Epidermal melanocyte (primary cell): ENCODE results near the gene PTPRD.
"Not testable (repeated sequence)": the region's sequence is repeated elsewhere in the genome, so short reads cannot be mapped to it uniquely, and the experiment has no call there.

ENCODE experiments used
- DNase-seq: peaks from one replicate; pipeline ENCODE4 v3.0.0; 2011; ENCODE audit warnings: low spot score; ENCODE audit not compliant: insufficient read length

Gene PTPRD

DNA sequence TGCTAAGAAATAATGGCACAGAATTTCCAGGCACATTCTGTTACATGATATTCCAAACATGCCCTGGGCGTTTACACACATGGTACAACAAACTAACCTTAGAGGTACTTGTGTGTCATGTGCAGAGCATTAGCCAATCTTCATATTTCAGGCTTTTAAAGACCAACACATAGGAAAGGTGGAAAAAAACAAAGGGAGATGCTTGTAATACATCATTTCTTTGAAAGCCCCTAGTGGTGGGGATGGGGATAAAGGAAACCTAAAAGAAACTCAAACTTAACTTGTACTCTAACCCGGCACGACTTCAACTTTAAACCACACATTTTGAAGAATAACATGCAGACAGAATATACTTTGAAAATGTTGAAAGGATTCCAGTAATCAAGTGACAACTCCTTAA, 133.6 kb downstream of the PTPRD start:
- DNase-seq = no peak

DNA sequence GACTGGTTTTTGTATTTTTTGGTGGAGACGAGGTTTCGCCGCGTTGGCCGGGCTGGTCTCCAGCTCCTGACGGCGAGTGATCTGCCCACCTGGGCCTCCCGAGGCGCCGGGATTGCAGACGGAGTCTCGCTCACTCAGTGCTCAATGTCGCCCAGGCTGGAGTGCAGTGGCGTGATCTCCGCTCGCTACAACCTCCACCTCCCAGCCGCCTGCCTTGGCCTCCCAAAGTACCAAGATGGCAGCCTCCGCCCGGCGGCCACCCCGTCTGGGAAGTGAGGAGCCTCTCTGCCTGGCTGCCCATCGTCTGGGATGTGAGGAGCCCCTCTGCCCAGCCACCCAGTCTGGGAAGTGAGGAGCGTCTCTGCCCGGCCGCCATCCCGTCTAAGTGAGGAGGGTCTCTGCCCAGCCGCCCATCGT, 163.6 kb downstream of the PTPRD start:
- DNase-seq = not testable (repeated sequence)

DNA sequence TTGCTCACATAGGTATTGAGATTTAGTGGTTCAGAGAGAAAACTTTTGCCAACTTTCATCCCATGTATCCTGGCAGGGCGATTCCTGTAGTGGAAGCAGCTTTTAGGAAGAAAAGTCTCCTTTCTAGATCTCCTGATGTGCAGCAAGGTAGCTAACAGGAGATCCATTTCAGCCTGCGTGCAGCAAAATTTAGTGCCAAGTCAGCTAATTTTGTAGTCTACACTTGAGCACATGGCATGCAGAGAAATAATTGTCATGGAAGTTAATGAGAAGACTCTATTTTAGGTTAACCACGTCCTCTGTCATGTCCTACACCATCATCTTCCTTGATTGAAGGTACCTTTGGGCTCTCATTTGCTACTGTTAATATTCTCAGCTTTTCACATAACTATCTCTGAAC, 165.8 kb downstream of the PTPRD start:
- no peak for DNase-seq

DNA sequence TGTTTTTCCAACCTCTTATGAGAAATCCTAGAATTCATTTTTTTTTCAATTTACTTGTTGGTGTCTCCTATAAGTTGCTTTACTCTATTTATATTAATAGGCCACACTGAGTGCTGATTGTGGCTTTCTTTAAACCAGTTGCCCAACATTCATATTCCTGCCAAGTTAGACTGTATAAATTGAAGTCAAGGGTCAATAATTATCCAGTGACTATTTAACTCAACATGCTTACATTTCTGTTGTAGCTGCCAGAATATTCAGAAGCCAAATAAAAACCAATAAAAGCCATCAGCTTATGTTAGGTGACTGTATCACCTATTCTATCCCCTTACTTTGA, 169.0 kb downstream of the PTPRD start:
- DNase-seq = no peak

DNA sequence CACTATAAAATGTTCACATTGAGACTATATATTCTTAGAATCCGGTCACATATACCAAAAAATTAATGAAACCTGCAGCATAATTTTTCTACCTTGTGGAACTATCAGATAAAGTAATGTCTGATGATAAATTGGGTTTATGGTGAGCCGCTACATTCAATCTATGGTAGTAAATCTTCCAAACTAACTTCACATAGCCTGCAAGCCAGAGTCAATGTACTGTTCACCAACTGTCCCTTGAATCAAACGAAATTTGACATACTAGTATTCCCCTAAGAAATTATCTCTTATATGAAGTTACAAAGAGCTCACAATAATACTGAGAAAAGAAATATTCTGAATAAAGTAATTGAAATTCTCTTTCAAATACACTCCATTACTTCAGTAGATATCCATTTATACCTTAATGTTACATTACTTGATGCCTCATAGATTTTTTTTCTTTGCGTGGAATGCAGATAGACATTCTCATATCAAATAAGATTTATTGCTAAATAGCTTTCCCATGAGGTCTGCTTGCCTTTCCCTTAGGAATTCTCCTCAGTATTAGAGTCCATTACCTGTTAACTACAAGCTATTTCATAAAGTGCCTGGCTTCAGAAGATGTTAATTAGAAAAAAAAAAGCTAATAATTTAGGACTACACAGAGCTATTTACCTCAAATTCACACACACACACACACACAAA, 169.5 kb downstream of the PTPRD start:
- DNase-seq = no peak

DNA sequence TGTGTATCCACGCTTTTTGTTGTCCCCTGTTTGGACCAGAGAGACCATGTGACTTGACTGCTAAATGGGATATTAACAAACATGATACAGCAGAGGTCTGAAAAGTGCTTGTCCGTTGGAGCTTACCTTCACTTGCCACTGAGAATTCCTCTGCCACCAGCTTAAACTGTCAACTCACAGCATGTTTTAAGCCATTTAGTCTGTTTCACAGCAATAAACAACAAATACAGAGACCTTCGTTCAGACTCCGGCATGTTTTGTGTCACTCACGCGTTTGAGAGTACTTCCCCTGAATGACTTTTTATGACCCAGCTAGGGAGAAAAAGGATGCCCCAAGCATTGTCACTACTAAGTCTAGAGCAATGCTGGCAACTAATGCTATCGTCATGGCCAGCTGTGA, 173.8 kb downstream of the PTPRD start:
- no peak for DNase-seq

DNA sequence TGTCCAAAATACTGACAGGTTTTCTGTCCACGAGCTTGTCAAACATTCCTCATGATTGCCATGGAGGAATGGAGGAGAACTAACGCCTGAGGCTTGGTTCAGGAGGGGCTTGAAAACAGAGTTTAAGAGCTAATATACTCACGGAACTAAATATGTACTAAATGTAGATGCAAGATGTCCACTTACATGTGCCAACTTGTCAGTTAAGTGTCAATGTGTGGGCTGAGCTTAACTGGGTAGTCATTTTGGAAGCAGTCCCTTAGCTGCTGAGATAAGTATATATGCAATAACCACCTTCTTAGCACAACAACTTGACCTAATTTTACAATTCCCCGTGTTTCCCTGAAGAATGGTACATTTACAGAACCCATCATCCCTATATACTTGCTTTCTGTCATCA, 176.0 kb downstream of the PTPRD start:
- DNase-seq = no peak

DNA sequence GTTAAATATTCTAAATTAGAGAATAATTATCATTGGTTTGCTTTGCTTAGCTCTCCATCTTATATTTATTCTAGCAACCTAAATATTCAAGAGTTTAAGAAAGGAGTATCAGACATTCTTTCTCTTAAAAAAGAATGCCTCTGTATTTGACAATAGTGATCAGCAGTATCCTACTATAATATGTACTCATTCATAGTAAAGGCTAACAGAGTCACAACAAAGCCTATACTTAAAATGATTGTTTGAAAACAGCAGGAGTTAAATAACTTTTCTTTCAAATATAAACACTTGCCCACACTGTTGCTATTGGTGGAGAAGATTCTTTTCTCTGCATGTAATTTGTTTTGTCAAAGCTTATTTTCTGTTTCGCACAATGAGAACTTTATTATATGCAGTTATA, 178.4 kb downstream of the PTPRD start:
- no peak for DNase-seq

DNA sequence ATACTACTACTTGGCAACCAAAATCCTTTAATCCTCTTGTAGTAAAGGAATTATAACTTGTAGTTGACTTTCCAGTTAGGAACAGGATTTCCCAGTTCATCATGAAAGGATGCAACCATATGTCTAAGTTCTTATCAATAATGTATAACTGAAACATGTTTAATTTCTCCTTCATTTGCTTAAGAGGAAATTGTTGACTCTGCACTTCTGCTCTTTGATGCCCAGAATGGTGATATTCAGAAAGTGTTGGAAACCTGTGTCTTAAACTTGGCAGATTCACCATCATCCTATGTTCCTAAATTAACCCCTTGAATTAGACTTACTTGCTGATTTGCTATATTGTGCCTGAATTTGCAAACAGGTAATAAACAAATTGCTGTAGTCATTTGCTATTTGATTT, 201.5 kb downstream of the PTPRD start:
- no peak for DNase-seq

DNA sequence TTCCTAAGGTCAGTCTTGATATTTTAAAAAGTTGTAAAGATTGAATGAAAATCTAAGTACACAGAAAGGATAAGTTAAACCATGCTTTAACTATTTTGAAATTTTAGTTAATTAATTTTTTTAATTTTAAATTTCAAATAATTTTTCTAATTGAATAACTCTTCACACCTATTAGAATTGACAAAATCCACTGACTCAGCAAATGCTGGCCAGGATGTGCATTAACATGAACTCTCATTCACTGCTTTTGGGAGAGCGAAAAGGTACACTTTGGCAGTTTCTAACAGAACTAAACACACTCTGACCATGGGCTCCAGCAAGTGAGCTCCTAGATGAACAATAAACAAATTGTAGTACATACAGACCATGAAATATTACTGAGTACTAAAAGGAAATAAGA, 209.5 kb downstream of the PTPRD start:
- no peak for DNase-seq

DNA sequence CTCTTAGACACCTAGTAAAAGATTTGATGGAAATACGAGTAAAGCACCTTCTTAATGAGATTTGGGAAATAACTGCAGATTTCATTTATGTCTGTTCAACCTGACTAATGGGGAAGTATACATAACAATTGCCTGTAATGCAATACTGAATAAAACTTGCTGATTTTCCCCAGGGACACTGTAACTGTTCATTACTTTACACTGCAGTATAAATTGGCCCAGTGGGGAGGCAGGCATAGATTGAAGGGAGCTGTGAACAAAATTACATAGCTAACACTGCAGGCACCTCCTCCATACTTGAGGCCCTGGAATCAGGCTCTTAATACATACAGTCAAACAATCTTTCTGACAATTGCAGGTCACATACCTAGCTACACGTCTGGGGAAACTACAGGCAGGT, 216.2 kb downstream of the PTPRD start:
- DNase-seq = no peak

DNA sequence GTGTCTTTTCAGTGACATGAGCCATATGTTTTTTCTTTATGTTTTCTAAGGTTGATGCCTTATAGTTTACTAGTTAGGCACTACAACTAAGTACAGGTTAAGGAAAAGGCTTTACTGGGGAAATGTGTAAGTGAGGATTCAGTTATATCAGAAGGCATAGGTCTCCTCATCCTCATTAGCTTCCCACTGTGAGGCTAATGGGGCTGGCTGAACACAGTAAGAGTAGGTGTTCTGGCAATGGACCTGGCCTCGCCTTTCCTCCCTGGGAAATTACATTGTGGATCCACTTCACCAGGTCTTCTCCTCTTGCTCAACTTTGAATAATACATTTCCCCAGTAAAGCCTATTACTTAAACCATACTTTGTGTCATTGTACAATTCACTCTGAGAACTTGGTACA, 225.5 kb downstream of the PTPRD start:
- DNase-seq = no peak

DNA sequence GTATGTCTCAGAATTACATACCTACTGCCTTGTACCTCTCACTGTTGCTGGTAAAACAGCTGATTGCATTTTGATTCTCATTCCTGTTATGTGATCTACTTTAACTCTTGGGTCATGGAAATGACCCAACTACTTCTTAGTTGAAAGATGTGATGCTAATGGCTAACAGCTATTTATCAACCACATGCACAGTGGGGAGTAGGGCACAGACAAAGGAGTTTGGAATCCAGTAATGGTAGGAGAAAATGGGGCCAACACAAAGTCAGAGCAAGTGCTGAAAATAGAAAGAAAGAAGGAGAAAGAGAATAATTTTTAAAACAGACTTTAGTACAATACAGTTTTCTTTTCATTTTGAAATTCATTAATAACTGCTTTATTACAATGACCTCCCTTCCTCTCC, 241.0 kb downstream of the PTPRD start:
- no peak for DNase-seq

DNA sequence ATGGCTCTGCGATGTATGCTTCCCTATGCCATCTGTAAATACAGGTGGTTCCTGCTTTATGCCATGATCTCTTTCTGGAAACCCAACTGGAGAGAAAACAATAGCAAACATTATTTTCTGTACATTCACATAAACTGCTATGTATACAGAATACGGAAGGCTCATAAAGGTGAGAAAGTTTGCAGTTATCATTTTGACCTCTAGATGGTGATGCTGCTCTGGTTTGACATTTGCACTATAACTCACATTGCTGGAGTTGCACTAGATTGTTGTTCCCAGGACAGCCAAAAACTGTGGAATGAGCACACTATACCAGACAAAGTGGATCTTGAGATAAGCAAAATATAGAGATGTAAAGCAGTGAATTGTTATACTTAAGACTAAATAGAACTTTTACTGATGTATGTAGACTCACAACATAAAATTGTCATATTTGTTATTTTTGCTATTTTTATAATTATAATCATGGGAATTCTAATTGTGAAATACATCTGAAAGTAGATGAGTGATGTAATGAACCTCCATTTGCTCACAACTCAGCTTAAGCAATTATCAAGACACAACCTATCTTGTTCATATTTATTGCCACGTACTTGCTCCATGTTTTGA, 246.5 kb downstream of the PTPRD start:
- no peak for DNase-seq

DNA sequence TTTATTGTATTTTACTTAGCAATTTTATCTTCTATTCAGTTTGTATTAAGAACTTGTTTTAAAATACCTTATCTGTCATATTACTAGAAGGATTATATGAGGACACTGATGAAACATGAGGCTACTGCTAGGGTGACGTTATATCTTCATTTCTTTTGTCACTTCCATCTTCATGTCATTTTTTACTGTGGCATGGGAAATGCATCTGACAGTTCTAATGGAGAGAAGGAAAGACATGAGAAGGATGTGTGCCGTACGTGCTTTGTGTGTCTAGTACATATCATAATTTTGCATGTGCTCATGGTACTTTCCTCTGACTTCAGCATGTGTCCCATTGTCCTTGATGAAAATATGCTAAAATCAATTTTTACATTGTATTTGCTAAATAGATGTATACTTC, 258.2 kb downstream of the PTPRD start:
- DNase-seq = no peak

DNA sequence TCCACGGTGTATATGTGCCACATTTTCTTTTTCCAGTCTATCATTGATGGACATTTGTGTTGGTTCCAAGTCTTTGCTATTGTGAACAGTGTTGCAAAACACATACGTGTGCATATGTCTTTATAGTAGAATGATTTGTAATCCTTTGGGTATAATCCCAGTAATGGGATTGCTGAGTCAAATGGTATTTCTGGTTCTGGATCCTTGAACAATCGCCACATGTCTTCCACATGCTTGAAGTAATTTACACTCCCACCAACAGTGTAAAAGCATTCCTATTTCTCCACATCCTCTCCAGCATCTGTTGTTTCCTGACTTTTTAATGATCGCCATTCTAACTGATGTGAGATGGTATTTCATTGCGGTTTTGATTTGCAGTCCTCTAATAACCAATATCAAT, 267.2 kb downstream of the PTPRD start:
- not testable (repeated sequence) for DNase-seq

DNA sequence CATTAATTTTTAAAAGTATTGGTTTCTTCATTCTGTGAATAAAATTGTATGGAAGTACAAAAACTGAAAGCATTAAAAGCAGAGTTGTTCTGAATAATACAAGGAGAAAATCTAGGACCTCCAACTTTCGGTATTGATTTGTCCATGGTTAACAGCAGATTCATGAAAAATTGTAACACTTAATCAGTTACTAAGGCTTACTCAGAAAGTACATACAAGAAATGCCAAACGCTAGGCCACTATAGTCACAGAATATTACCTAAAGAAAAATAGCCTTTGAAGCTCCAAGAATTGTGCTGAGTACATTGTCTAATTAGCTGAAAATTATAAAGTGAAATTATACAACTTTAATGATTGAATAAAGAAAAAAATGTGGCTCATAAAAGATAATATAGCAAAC, 271.7 kb downstream of the PTPRD start:
- DNase-seq = no peak

DNA sequence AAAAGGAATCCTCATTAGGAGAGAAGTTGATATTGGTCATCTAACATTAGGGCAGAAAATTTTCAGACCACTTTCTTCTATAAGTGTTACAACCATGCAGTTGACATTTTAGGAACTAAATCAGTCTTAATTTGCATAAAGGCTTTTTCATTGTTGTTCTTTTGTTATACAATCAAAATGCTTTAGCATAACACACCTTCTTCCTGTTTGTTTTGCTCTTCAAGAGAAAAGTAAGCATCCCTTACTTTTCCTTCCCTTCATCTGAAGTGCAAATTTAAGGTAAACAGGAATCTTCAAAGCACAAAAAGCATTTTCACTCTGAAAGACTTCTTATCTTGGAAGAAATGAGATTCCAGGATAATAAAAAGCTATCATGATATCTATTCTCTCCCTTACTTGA, 273.6 kb downstream of the PTPRD start:
- no peak for DNase-seq

DNA sequence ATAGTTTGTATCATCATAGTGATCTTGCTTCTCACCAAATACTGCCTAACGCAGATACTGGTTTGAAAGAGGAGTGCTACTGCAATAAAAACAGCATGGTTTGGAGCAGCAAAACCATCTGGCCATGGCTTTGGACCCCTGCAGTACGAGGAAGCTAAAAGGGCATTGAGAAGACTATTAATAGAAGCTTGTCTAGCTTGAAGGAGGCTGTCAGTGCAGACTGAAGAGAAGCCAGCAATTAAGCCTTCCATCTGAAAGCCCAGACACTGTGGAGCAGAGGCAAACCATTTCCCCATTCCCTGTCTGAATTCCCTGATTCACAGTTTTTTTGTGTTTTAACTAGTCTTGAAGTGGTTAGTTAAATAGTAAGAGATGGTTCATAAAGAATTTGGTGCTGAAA, 281.6 kb downstream of the PTPRD start:
- no peak for DNase-seq

DNA sequence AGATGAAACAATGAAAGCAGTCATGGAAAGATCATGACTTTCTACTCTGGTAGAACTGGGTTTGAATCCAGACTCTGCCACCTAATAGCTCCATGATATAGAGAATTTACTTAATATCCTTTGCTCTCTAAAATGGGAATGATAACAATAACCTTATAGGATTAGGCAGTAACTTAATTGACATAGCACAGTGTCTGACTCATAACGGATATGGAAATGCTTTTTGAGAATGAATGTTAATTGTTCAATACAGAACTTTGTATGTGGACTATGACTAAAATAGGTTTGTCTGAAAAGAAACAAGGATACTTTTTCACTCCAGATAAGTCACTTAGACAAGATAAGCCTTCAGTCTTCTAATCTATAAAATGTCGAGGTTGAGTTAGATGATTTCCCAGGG, 330.7 kb downstream of the PTPRD start:
- no peak for DNase-seq

DNA sequence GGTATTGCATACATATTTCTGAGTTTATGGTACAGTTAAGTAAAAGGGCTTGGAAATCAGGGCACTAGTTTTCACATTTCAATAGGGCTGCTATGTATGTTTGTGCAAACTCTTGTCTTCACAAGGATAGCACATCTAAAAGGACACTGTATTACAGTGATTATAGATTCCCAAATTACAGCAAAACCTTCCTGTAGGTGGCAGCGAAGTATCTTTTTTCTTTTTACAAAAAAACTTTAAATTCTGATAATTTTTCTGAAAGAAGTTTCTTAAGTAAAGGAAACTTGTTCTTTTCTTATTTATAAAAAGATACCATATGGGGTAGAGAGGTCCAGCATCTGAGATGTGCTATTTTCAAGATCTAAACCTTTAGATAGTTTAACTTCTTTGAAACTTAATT, 337.8 kb downstream of the PTPRD start:
- DNase-seq = no peak

DNA sequence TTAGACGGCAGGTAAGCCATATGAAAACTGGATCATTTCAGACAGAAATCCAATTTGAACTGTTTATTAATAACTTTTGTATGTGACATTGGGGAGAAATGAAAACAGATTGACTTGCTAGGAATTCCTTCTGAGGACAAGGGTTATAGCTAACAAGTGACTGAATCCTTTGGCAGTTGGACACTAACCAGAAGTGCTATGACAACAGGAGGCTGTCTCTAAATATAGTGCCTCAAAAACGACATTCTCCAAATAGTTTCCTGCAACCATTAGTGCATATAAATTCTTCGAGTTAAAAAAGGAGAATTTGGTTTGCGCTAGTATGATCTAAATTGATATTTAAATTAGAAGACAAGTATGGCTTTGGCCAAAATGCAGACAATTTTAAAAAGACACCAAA, 338.6 kb downstream of the PTPRD start:
- DNase-seq = no peak

DNA sequence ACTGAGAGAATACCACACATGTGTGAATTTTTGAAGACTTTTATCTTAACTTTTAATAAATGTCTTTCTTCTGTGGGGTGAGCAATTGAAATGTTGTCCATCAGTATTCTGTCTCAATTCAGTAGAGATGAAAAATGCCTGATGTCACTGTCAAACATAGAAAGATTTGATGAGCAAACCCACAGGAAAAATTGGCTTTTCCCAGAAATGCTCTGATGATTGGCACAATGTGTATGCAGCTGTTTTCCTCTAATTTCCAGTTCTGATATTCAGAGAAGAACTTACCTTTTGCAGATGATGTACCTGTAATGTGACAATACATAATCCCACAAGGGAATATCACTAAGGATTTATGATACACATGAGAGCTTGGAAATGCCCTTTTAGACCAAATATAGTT, 340.0 kb downstream of the PTPRD start:
- DNase-seq = no peak
